Lung (tissue), 12 donors: ENCODE results near the gene FAM193A. TPM values are rescaled to one million over a fixed set of nuclear protein-coding genes. Genes with fewer than 3 reads are reported as not detected.
A peak's percentile ranks its signal among the peaks of the same experiment; 100 is the strongest.
"Not testable (repeated sequence)": the region's sequence is repeated elsewhere in the genome, so short reads cannot be mapped to it uniquely, and the experiment has no call there.

Source experiments
- ATAC-seq: fragments of 200-7000 bp; cut with Tn5 transposase; one replicate; pipeline ENCODE4 v1.9.1; 2020; ENCODE audit warnings: moderate number of reproducible peaks; ENCODE audit not compliant: insufficient read depth, low FRiP score
- DNase-seq, 3 donors: peaks; one replicate each; pipeline ENCODE4 v3.0.0-alpha.2; 2013 to 2017
- H3K27ac ChIP-seq, 2 donors: one replicate each; pipeline ENCODE4 v1.5.1; 2013; ENCODE audit warnings: mild to moderate bottlenecking in 2 of 2, moderate library complexity in 2 of 2, control low read depth in 1 of 2, inconsistent platforms in 1 of 2, low read depth in 1 of 2, low read length in 1 of 2
- H3K27me3 ChIP-seq, 3 donors: one replicate each; pipeline ENCODE4 v1.5.1; 2013; ENCODE audit warnings: low read length in 2 of 3; ENCODE audit not compliant: control insufficient read depth in 3 of 3, insufficient read depth in 3 of 3
- H3K36me3 ChIP-seq, 4 donors: one replicate each; pipeline ENCODE4 v1.5.1; 2013; ENCODE audit warnings: low read length in 4 of 4, mild to moderate bottlenecking in 1 of 4, moderate library complexity in 1 of 4; ENCODE audit not compliant: control insufficient read depth in 4 of 4, insufficient read depth in 4 of 4
- H3K4me1 ChIP-seq, 5 donors: one replicate each; pipeline ENCODE4 v1.5.1; 2013; ENCODE audit warnings: low read length in 5 of 5, mild to moderate bottlenecking in 2 of 5, moderate library complexity in 1 of 5; ENCODE audit not compliant: control insufficient read depth in 5 of 5, insufficient read depth in 5 of 5
- H3K4me3 ChIP-seq: one replicate; pipeline ENCODE4 v1.5.1; 2013; ENCODE audit warnings: mild to moderate bottlenecking, control low read depth, moderate library complexity
- H3K9ac ChIP-seq, 2 donors: one replicate each; pipeline ENCODE4 v1.5.1; 2013; ENCODE audit warnings: low read length in 2 of 2, control low read depth in 1 of 2; ENCODE audit not compliant: insufficient read depth in 1 of 2
- H3K9me3 ChIP-seq, 4 donors: one replicate each; pipeline ENCODE4 v1.5.1; 2013; ENCODE audit warnings: low read length in 3 of 4, mild to moderate bottlenecking in 1 of 4, moderate library complexity in 1 of 4; ENCODE audit not compliant: control insufficient read depth in 4 of 4, insufficient read depth in 3 of 4
- CTCF ChIP-seq: IDR thresholded peaks from 2 replicates; pipeline ENCODE4 v1.5.1; 2012; ENCODE audit warnings: mild to moderate bottlenecking; ENCODE audit errors: control extremely low read depth, extremely low read depth
- WGBS, 2 donors: extraction: QIAGEN DNeasy Blood & Tissue Kit; methylation state at CpG; one replicate each; pipeline ENCODE4 v1.1.7; 2013; 5-methylcytosine and 5-hydroxymethylcytosine counted together
- polyA plus RNA-seq, 2 donors: library from polyadenylated mRNA; stranded (reverse); fragments of 200-250 nt; gene quantifications; one replicate each; pipeline ENCODE4 v1.2.1, GENCODE V29; 2013
- total RNA-seq, 2 donors: library from RNA; depleted of rRNA in 1 of 2; stranded (reverse); fragments of >200 nt in 1 of 2; gene quantifications; one replicate each; pipeline ENCODE4 v1.2.1, GENCODE V29; 2014 to 2021
- donor health status: control.
- donor health status: control.
- donor health status: Bipolar disorder and iron deficiency.
- donor health status: healthy.
- donor health status: DM: yes; HTN: yes; CAD: no.

The FAM193A gene
- total and polyA plus RNA-seq, 4 donors = 9.7 to 33.2 (median 17.5) TPM

GRCh38 chr4:2510351-2511259, 25.8 kb upstream of the FAM193A start:
- Histone ChIP-seq H3K4me1 (peaks cover 0 to 2% (median 0%) of the 10 kb centered on the region in 5 donors), H3K27me3 (no peaks in the 10 kb centered on the region), H3K4me3 (no peak overlapping the region), H3K9ac (no peak overlapping the region), H3K36me3 (peaks cover 20 to 67% (median 29%) of the 10 kb centered on the region in 4 donors), H3K9me3 (no peaks in the 10 kb centered on the region), H3K27ac (no peak overlapping the region)
- ATAC-seq = no peak
- WGBS, 2 donors = 93% methylated on average over 13 of the region's 13 CpGs
- TF ChIP-seq CTCF = no peak
- no peak for DNase-seq

GRCh38 chr4:2511645-2512131, 24.8 kb upstream of the FAM193A start:
- peaks cover 0 to 3% (median 0%) of the 10 kb centered on the region in 5 donors for H3K4me1 ChIP-seq
- DNase-seq = no peak
- no peaks in the 10 kb centered on the region for H3K27me3 ChIP-seq
- TF ChIP-seq CTCF = no peak
- H3K36me3 ChIP-seq = peaks cover 20 to 71% (median 29%) of the 10 kb centered on the region in 4 donors
- H3K9me3 ChIP-seq = peaks cover 0 to 3% (median 0%) of the 10 kb centered on the region in 4 donors
- H3K4me3 ChIP-seq = no peak overlapping the region
- ATAC-seq = no peak
- H3K9ac ChIP-seq = no peak overlapping the region
- H3K27ac ChIP-seq = no peak overlapping the region
- WGBS, 2 donors = 70 to 73% methylated on average over 9 of the region's 9 CpGs

GRCh38 chr4:2512396-2513135, 23.9 kb upstream of the FAM193A start:
- no peak overlapping the region for H3K27ac ChIP-seq
- TF ChIP-seq CTCF = no peak
- WGBS, 2 donors = 93 to 95% methylated on average over 15 of the region's 15 CpGs
- ATAC-seq (no peak), DNase-seq (no peak)
- no peak overlapping the region for H3K9ac ChIP-seq
- H3K4me3 ChIP-seq = no peak overlapping the region
- peaks cover 0 to 3% (median 0%) of the 10 kb centered on the region in 5 donors for H3K4me1 ChIP-seq
- H3K9me3 ChIP-seq = peaks cover 0 to 3% (median 0%) of the 10 kb centered on the region in 4 donors
- peaks cover 18 to 68% (median 28%) of the 10 kb centered on the region in 4 donors for H3K36me3 ChIP-seq
- no peaks in the 10 kb centered on the region for H3K27me3 ChIP-seq

- H3K9me3 ChIP-seq, H3K4me3 ChIP-seq, H3K9ac ChIP-seq, DNase-seq, H3K27me3 ChIP-seq, H3K27ac ChIP-seq, H3K4me1 ChIP-seq, ATAC-seq: not testable (repeated sequence)
- H3K36me3 ChIP-seq = peaks cover 12 to 64% (median 25%) of the 10 kb centered on the region in 4 donors
- 85 to 93% methylated on average over 9 of the region's 9 CpGs for WGBS, 2 donors
These were observed 22.3 kb upstream of the FAM193A start for GRCh38 chr4:2514193-2514592.

- H3K27ac ChIP-seq = not testable (repeated sequence)
- DNase-seq = peak in 1 of 3 donors; percentile 7
These were observed 21.5 kb upstream of the FAM193A start for GRCh38 chr4:2514944-2515343.

More at GRCh38 chr4:2514944-2515343, 21.5 kb upstream of the FAM193A start:
- not testable (repeated sequence) for H3K4me1 ChIP-seq, H3K4me3 ChIP-seq, H3K9ac ChIP-seq, ATAC-seq, H3K9me3 ChIP-seq, H3K27me3 ChIP-seq
- H3K36me3 ChIP-seq = peaks cover 12 to 58% (median 24%) of the 10 kb centered on the region in 4 donors
- 85 to 90% methylated on average over 11 of the region's 11 CpGs for WGBS, 2 donors
